Measurements from ENCODE around the gene FAM131C. TPM values are rescaled to one million over a fixed set of nuclear protein-coding genes. Genes with fewer than 3 reads are reported as not detected.

Gene FAM131C
- total RNA-seq, 1 donor from 2014 or later: 1.4 TPM

- peaks cover 7% of the 10 kb centered on the region for H3K27me3 Mint-ChIP-seq
- no peak for TF ChIP-seq CTCF (conservative IDR thresholded peaks at IDR 0.05)
- no peak for DNase-seq (ENCODE audit: extremely low spot score, unreplicated experiment)
Measured at GRCh38 chr1:16116002-16116401, 42.6 kb upstream of the FAM131C start.

GRCh38 chr1:16115468-16115983, 42.1 kb upstream of the FAM131C start:
- Mint-ChIP-seq H3K4me3 (no peak overlapping the region), H3K27ac (no peak overlapping the region), H3K36me3 (no peaks in the 10 kb centered on the region), H3K27me3 (peaks cover 7% of the 10 kb centered on the region), H3K9me3 (no peaks in the 10 kb centered on the region), H3K4me1 (ENCODE audit: unreplicated experiment) (peaks cover 33% of the 10 kb centered on the region)
- TF ChIP-seq CTCF (conservative IDR thresholded peaks at IDR 0.05): no peak
- no peak for DNase-seq (ENCODE audit: extremely low spot score, unreplicated experiment)

More at GRCh38 chr1:16116002-16116401, 42.6 kb upstream of the FAM131C start:
- Mint-ChIP-seq H3K4me3 (no peak overlapping the region), H3K27ac (no peak overlapping the region), H3K36me3 (no peaks in the 10 kb centered on the region), H3K4me1 (ENCODE audit: unreplicated experiment) (peaks cover 33% of the 10 kb centered on the region), H3K9me3 (no peaks in the 10 kb centered on the region)

DNA sequence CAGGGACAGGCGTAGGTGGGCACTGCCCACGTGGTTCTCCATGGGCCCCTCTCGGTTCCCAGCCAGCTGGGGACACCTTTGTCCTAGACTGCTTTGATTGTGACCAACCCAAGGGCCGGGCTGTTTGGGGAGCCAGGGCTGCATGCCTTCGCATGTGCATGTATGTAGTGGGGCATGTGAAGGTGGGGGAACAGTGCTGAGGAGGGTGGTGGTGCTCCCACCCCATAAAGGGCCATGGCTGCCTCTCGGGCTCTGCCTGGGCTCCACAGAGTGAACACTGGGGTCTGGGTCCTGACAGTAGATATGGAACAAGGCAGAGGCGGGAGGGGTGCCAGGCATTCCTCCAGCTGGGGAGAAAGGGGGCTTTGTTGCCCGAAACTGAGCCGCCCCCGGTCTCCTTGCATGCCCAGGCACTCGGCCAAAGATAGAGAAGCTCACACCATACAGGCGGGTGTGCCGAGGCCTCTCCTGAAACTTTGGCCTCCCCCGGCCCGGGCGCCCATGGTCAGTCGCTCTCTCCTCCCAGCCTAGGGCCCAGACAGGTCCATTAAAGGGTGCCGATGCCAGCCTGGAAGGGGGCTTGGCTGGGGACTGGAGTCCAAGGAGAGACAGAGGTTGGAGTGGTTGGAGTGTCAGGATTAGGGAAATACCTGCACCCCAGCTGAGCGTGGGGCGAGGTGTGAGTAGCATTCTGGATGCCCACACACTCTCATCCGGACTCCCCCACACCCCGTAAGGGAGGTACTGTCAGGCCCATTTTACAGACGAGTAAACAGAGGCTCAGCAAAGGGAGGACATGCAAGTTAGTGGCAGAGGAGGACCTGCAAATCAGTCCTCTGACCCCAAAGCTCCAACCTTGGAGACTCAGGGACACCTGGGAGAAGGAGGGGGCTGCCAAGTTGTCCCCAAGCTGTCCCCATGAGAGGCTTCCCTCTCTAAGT, 41.3 kb upstream of the FAM131C start:
- Mint-ChIP-seq H3K36me3 (no peaks in the 10 kb centered on the region), H3K27ac (no peak overlapping the region), H3K9me3 (no peaks in the 10 kb centered on the region), H3K27me3 (peaks cover 7% of the 10 kb centered on the region), H3K4me3 (no peak overlapping the region), H3K4me1 (ENCODE audit: unreplicated experiment) (peaks cover 37% of the 10 kb centered on the region)
- no peak for TF ChIP-seq CTCF (conservative IDR thresholded peaks at IDR 0.05)
- DNase-seq (ENCODE audit: extremely low spot score, unreplicated experiment): no peak

DNA sequence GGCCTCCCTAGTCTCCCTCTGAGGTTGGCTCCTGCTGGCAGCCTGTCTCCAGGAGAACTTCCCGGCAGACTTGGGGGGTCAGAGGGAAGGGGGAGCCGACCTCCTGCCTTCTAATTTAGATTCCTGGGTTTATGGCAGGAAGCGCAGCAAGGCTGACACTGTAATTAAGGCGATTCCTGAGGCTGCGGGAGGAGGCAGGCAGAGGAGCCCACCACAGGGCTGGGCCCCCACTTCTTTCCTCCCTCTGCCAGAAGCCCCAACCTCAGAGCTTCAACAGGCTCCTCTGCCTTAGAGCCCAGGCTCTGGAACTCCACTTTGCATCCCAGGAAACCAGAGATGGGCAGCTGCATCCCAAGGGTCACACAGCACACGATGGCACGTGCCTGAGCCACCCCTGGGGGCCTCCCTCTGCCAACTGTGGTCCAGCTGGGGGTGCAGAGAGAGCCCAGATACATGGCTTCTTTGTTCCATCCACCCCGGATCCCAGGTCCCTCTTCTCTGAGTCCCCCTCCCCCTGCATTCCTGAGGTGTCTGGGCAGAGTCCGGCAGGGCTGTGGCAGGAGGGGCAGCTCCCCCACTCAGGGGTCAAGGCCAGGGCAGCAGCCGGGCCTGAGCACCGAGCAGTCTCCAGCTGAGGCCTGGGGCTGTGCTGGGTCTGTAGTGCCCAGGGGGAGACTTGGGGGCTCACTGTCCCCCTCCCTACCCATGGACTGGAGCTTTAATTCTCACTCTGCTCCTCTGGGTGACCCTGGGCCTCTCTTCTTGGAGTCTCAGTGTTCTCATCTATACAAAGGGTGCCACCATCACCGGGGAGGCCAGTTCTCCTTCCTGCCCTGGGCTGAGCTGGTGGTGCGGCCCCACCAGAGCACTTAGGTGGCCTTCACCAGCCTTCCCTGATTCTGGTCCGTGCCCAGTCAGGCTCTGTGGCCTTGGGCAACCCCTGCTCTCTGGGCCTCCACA, 39.4 kb upstream of the FAM131C start:
- Mint-ChIP-seq H3K4me1 (ENCODE audit: unreplicated experiment) (peaks cover 25% of the 10 kb centered on the region), H3K27ac (no peak overlapping the region), H3K9me3 (peaks cover 4% of the 10 kb centered on the region), H3K27me3 (peaks cover 7% of the 10 kb centered on the region), H3K36me3 (no peaks in the 10 kb centered on the region), H3K4me3 (no peak overlapping the region)
- DNase-seq (ENCODE audit: extremely low spot score, unreplicated experiment): no peak
- no peak for TF ChIP-seq CTCF (conservative IDR thresholded peaks at IDR 0.05)

DNA sequence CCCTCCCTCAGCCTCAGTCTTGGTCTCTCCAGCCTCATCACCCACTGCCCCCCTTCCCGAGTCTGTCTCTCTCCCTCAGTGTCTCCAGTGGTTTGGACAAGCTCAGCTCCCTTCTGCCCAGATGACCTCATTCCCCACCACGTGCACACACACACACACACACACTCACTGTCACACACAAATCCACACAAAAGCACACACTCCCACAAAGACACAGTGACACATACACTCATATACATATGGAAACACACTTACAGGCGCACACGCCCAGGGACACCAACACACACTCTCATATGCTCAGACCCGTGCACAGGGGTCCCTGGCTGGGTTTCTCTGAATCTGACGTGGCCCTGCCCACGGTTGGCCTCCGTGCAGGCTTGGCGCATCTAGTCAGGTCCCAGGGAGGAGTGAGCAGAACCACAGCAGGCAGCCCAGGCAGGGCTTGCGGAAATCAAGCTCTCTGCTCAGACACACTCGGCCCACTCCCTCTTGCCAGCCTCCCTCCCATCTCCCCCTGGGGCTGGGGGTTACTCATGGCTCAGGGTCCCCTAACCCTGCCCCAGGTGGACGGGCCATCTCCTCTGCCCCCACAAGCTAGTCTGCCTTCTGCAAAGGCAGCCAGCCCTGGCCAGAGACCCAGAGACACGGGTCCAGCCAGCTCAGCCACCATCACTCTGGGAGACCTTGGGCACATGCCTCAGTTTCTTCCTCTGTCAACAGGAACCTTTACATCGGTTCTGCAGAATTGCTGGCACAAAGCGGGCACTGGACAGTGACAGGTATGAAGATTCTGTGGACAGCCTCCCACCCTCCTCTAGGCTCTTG, 38.5 kb upstream of the FAM131C start:
- H3K4me1 Mint-ChIP-seq (ENCODE audit: unreplicated experiment): peaks cover 26% of the 10 kb centered on the region
- H3K36me3 Mint-ChIP-seq: no peaks in the 10 kb centered on the region
- H3K27ac Mint-ChIP-seq: peak overlapping the region; percentile 43
- H3K9me3 Mint-ChIP-seq: peaks cover 4% of the 10 kb centered on the region
- no peak for TF ChIP-seq CTCF (conservative IDR thresholded peaks at IDR 0.05)
- H3K4me3 Mint-ChIP-seq: peak overlapping the region; percentile 1
- DNase-seq (ENCODE audit: extremely low spot score, unreplicated experiment): no peak
- H3K27me3 Mint-ChIP-seq: peaks cover 7% of the 10 kb centered on the region

All from type B pancreatic cell (in vitro differentiated cells).